ENCODE measurements around the gene NDOR1.
"Not testable (repeated sequence)": the region's sequence is repeated elsewhere in the genome, so short reads cannot be mapped to it uniquely, and the experiment has no call there.

NDOR1 gene

GRCh38 chr9:137234758-137235423 is 29.4 kb downstream of the NDOR1 start:
- 83 to 88% methylated on average over 17 to 18 of the region's 18 CpGs for WGBS, 2 experiments
- peaks cover 29% of the 10 kb centered on the region for H3K4me1 ChIP-seq (ENCODE audit: control insufficient read depth, insufficient read depth, low read length)
- no peak overlapping the region for H3K27ac ChIP-seq (ENCODE audit: insufficient read depth, low read depth, low read length, poor library complexity, severe bottlenecking)
- no peaks in the 10 kb centered on the region for H3K9me3 ChIP-seq (ENCODE audit: control insufficient read depth, low read length)
- no peaks in the 10 kb centered on the region for H3K27me3 ChIP-seq (ENCODE audit: control insufficient read depth, insufficient read depth, low read length, poor library complexity, severe bottlenecking)
- no peaks in the 10 kb centered on the region for H3K36me3 ChIP-seq (ENCODE audit: control insufficient read depth, insufficient read depth, low read length)
- H3K4me3 ChIP-seq (ENCODE audit: insufficient read depth, low read depth, low read length), result no peak overlapping the region

- no peaks in the 10 kb centered on the region for H3K9me3 ChIP-seq (ENCODE audit: control insufficient read depth, low read length)
- peaks cover 29% of the 10 kb centered on the region for H3K4me1 ChIP-seq (ENCODE audit: control insufficient read depth, insufficient read depth, low read length)
- H3K27me3 ChIP-seq (ENCODE audit: control insufficient read depth, insufficient read depth, low read length, poor library complexity, severe bottlenecking), result no peaks in the 10 kb centered on the region
- H3K27ac ChIP-seq (ENCODE audit: insufficient read depth, low read depth, low read length, poor library complexity, severe bottlenecking), result no peak overlapping the region
- 84 to 85% methylated on average over 35 of the region's 35 CpGs for WGBS, 2 experiments
- no peaks in the 10 kb centered on the region for H3K36me3 ChIP-seq (ENCODE audit: control insufficient read depth, insufficient read depth, low read length)
- H3K4me3 ChIP-seq (ENCODE audit: insufficient read depth, low read depth, low read length), result no peak overlapping the region
Observed at GRCh38 chr9:137235424-137236237, 30.1 kb downstream of the NDOR1 start.

- H3K27me3 ChIP-seq (ENCODE audit: control insufficient read depth, insufficient read depth, low read length, poor library complexity, severe bottlenecking), result no peaks in the 10 kb centered on the region
- peaks cover 29% of the 10 kb centered on the region for H3K4me1 ChIP-seq (ENCODE audit: control insufficient read depth, insufficient read depth, low read length)
- WGBS, 2 experiments, result 30 to 33% methylated on average over 31 of the region's 31 CpGs
- H3K27ac ChIP-seq (ENCODE audit: insufficient read depth, low read depth, low read length, poor library complexity, severe bottlenecking), result no peak overlapping the region
- peak overlapping the region; percentile 6 for H3K4me3 ChIP-seq (ENCODE audit: insufficient read depth, low read depth, low read length)
- no peaks in the 10 kb centered on the region for H3K9me3 ChIP-seq (ENCODE audit: control insufficient read depth, low read length)
- H3K36me3 ChIP-seq (ENCODE audit: control insufficient read depth, insufficient read depth, low read length), result no peaks in the 10 kb centered on the region
Observed at GRCh38 chr9:137236238-137236935, 30.9 kb downstream of the NDOR1 start.

- WGBS, 2 experiments, result 64 to 65% methylated on average over 11 of the region's 11 CpGs
- no peak overlapping the region for H3K27ac ChIP-seq (ENCODE audit: insufficient read depth, low read depth, low read length, poor library complexity, severe bottlenecking)
- H3K9me3 ChIP-seq (ENCODE audit: control insufficient read depth, low read length), result no peaks in the 10 kb centered on the region
- peaks cover 30% of the 10 kb centered on the region for H3K4me1 ChIP-seq (ENCODE audit: control insufficient read depth, insufficient read depth, low read length)
- H3K27me3 ChIP-seq (ENCODE audit: control insufficient read depth, insufficient read depth, low read length, poor library complexity, severe bottlenecking), result no peaks in the 10 kb centered on the region
- H3K36me3 ChIP-seq (ENCODE audit: control insufficient read depth, insufficient read depth, low read length), result no peaks in the 10 kb centered on the region
- peak overlapping the region; percentile 6 for H3K4me3 ChIP-seq (ENCODE audit: insufficient read depth, low read depth, low read length)
Observed at GRCh38 chr9:137236936-137237421, 31.5 kb downstream of the NDOR1 start.

- WGBS, 2 experiments, result 76% methylated on average over 13 of the region's 13 CpGs
- H3K4me3 ChIP-seq (ENCODE audit: insufficient read depth, low read depth, low read length), result peak overlapping the region; percentile 1
- H3K4me1 ChIP-seq (ENCODE audit: control insufficient read depth, insufficient read depth, low read length), result peaks cover 38% of the 10 kb centered on the region
- H3K36me3 ChIP-seq (ENCODE audit: control insufficient read depth, insufficient read depth, low read length), result peaks cover 4% of the 10 kb centered on the region
- no peaks in the 10 kb centered on the region for H3K27me3 ChIP-seq (ENCODE audit: control insufficient read depth, insufficient read depth, low read length, poor library complexity, severe bottlenecking)
- no peak overlapping the region for H3K27ac ChIP-seq (ENCODE audit: insufficient read depth, low read depth, low read length, poor library complexity, severe bottlenecking)
- no peaks in the 10 kb centered on the region for H3K9me3 ChIP-seq (ENCODE audit: control insufficient read depth, low read length)
Observed at GRCh38 chr9:137237759-137238726, 32.5 kb downstream of the NDOR1 start.

- Histone ChIP-seq H3K27ac (ENCODE audit: insufficient read depth, low read depth, low read length, poor library complexity, severe bottlenecking) (peak overlapping the region; percentile 91), H3K4me3 (ENCODE audit: insufficient read depth, low read depth, low read length) (peak overlapping the region; percentile 81), H3K4me1 (ENCODE audit: control insufficient read depth, insufficient read depth, low read length) (peaks cover 50% of the 10 kb centered on the region)
- WGBS, 2 experiments, result 64 to 65% methylated on average over 27 of the region's 27 CpGs
- not testable (repeated sequence) for H3K9me3 ChIP-seq (ENCODE audit: control insufficient read depth, low read length); H3K36me3 ChIP-seq (ENCODE audit: control insufficient read depth, insufficient read depth, low read length); H3K27me3 ChIP-seq (ENCODE audit: control insufficient read depth, insufficient read depth, low read length, poor library complexity, severe bottlenecking)
Observed at GRCh38 chr9:137239541-137240200, 34.2 kb downstream of the NDOR1 start.

- H3K36me3 ChIP-seq (ENCODE audit: control insufficient read depth, insufficient read depth, low read length), result peaks cover 7% of the 10 kb centered on the region
- no peaks in the 10 kb centered on the region for H3K27me3 ChIP-seq (ENCODE audit: control insufficient read depth, insufficient read depth, low read length, poor library complexity, severe bottlenecking)
- peaks cover 50% of the 10 kb centered on the region for H3K4me1 ChIP-seq (ENCODE audit: control insufficient read depth, insufficient read depth, low read length)
- H3K9me3 ChIP-seq (ENCODE audit: control insufficient read depth, low read length), result no peaks in the 10 kb centered on the region
- 0% methylated on average over 58 of the region's 58 CpGs for WGBS, 2 experiments
- H3K4me3 ChIP-seq (ENCODE audit: insufficient read depth, low read depth, low read length), result peak overlapping the region; percentile 81
- peak overlapping the region; percentile 91 for H3K27ac ChIP-seq (ENCODE audit: insufficient read depth, low read depth, low read length, poor library complexity, severe bottlenecking)
Observed at GRCh38 chr9:137240318-137240840, 34.9 kb downstream of the NDOR1 start.

GRCh38 chr9:137240841-137241489 is 35.5 kb downstream of the NDOR1 start, which contains the start of gene TUBB4B:
TUBB4B (plus strand) TSS chr9:137241287; CDS start chr9:137241361, 74 bp downstream.
- Histone ChIP-seq H3K36me3 (ENCODE audit: control insufficient read depth, insufficient read depth, low read length) (peaks cover 7% of the 10 kb centered on the region), H3K4me1 (ENCODE audit: control insufficient read depth, insufficient read depth, low read length) (peaks cover 50% of the 10 kb centered on the region), H3K4me3 (ENCODE audit: insufficient read depth, low read depth, low read length) (peak within 1 kb of the TSS; percentile 81), H3K27me3 (ENCODE audit: control insufficient read depth, insufficient read depth, low read length, poor library complexity, severe bottlenecking) (no peaks in the 10 kb centered on the region), H3K27ac (ENCODE audit: insufficient read depth, low read depth, low read length, poor library complexity, severe bottlenecking) (peak within 1 kb of the TSS; percentile 91), H3K9me3 (ENCODE audit: control insufficient read depth, low read length) (no peaks in the 10 kb centered on the region)
- 0 to 1% methylated on average over 67 of the region's 67 CpGs for WGBS, 2 experiments
